IPS-20b (cell line): ENCODE data around the gene ZNF791.
"Not testable (repeated sequence)": the region's sequence is repeated elsewhere in the genome, so short reads cannot be mapped to it uniquely, and the experiment has no call there.

Experiments
- H3K27ac ChIP-seq: one replicate; pipeline ENCODE4 v1.5.1; 2013; ENCODE audit warnings: low read length
- H3K27me3 ChIP-seq: 2 replicates; pipeline ENCODE4 v1.6.1; 2013; ENCODE audit warnings: mild to moderate bottlenecking, low read length, inconsistent platforms; ENCODE audit not compliant: insufficient read depth
- H3K36me3 ChIP-seq: 2 replicates; pipeline ENCODE4 v1.6.1; 2013; ENCODE audit warnings: low read depth, mild to moderate bottlenecking, inconsistent platforms, low read length, moderate library complexity; ENCODE audit not compliant: insufficient read depth
- H3K4me1 ChIP-seq: 2 replicates; pipeline ENCODE4 v1.6.1; 2013; ENCODE audit warnings: mild to moderate bottlenecking, control low read depth, inconsistent platforms, low read length, moderate library complexity; ENCODE audit not compliant: insufficient read depth
- H3K4me3 ChIP-seq: 2 replicates; pipeline ENCODE4 v1.5.1; 2013; ENCODE audit warnings: mild to moderate bottlenecking, low read length, inconsistent platforms
- H3K9ac ChIP-seq: 2 replicates; pipeline ENCODE4 v1.6.1; 2013; ENCODE audit warnings: low read depth, mild to moderate bottlenecking, inconsistent platforms, low read length, moderate library complexity
- H3K9me3 ChIP-seq: 2 replicates; pipeline ENCODE4 v1.6.1; 2013; ENCODE audit warnings: mild to moderate bottlenecking, low read depth, low read length, inconsistent platforms; ENCODE audit not compliant: insufficient read depth

ZNF791 gene

DNA sequence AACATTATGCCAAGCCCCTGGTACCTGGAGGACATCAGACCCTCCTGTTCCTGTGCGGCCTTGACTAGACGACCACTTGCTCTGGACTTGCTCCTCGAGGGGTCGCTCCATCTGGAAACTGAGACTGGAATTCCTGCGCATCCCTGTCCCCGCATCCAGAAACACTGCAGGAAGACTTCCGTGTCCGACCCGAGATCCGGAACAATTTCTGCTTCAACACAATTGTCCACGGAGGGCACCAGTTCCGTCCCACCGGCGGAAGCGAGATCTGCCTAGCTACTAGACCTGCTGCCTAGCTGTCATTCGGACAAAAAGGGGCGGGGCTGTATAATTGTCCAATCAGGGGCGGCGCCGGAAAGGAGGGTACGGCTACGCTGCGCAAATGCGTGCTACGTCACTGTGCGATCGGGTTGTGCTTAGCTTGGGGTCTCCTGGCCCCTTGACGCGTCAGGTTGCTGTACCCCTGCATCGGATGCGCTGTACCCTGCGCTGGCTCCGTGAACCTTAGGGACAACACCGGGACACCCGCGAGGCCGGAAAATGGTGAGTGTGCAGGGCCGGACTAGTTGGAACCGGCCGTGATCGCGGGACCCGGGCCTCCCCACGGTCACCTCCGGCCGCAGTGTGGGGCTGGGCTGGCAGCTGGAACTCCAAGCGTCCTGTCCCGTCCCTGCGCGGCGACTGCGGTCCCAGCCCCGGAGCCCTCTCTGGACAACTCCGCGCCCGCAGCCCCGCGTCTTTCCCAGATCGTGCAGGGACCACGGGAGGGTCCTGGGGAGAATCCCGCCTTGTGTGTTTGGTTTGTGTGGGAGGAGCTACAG is at the start of gene ZNF791, which contains the start of gene ZNF490:
Gene ZNF791 (plus strand): TSS at position 381 of the 821 bp plus-strand sequence. CDS start 160 bp downstream, at position 541.
Gene ZNF490 (minus strand): TSS at position 274 of the 821 bp plus-strand sequence. CDS start 133 bp downstream, at position 141.
- Histone ChIP-seq H3K27me3 (no peaks in the 10 kb centered on the region), H3K9me3 (no peaks in the 10 kb centered on the region), H3K36me3 (peaks cover 25% of the 10 kb centered on the region), H3K27ac (peak within 1 kb of the TSS; percentile 4), H3K4me3 (peak within 1 kb of the TSS; percentile 93), H3K4me1 (no peaks in the 10 kb centered on the region), H3K9ac (peak within 1 kb of the TSS; percentile 90)

DNA sequence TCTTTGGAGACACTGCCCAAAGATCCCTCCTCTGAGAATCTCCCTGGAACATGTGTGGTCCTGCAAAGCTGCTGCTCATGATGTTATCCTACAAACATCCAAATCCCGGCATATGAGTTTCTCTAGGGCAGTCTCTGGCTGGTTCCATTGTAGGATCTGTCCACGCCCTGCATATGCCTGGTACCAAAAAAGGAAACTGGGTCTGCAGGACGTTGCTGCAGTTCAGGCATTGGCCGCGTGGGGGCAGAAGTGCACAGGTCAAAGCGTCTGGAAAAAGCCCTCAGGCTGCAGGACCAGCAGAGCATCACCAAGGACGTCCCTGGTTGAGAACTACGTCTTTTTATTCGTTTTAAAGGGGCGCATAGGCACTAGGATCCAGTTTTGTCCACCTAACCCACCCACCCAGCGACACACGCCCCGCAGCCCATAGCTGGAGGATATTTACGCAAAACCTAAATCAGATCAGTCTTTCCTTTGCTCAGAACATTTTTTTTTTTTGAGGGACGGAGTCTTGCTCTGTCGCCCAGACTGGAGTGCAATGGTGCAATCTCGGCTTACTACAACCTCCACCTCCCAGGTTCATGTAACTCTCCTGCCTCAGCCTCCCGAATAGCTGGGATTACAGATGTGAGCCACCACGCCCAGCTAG is 46.6 kb upstream of the ZNF791 start:
- Histone ChIP-seq H3K4me3 (no peak overlapping the region), H3K36me3 (no peaks in the 10 kb centered on the region), H3K27ac (no peak overlapping the region), H3K27me3 (0 out of 2 replicates have a peak, but pooled peaks cover 9% of the 10 kb centered on the region), H3K4me1 (no peaks in the 10 kb centered on the region), H3K9ac (no peak overlapping the region), H3K9me3 (no peaks in the 10 kb centered on the region)

DNA sequence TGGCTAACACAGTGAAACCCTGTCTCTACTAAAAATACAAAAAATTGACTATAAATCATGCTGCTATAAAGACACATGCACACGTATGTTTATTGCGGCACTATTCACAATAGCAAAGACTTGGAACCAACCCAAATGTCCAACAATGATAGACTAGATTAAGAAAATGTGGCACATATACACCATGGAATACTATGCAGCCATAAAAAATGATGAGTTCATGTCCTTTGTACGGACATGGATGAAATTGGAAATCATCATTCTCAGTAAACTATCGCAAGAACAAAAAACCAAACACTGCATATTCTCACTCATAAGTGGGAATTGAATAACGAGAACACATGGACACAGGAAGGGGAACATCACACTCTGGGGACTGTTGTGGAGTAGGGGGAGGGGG is 44.3 kb upstream of the ZNF791 start:
- not testable (repeated sequence) for H3K27ac ChIP-seq, H3K4me3 ChIP-seq, H3K9me3 ChIP-seq, H3K9ac ChIP-seq, H3K36me3 ChIP-seq, H3K4me1 ChIP-seq, H3K27me3 ChIP-seq

DNA sequence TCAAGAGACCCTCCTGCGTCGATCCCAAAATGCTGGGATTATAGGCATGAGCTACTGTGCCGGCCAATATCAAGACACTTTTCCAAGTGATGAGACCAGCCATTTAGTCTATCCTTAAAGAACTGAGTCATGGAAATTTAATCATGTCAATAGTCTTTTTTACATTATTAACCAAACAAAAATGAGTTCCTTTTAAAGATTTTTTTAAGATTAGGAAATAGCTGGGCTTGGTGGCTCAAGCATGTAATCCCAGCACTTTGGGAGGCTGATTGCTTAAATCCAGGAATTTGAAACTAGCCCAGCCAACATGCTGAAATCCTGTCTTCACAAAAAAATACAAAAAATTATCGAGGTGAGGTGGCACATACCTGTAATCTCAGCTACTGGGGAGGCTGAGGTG is 42.8 kb upstream of the ZNF791 start:
- Histone ChIP-seq H3K27me3 (no peaks in the 10 kb centered on the region), H3K4me3 (no peak overlapping the region), H3K4me1 (no peaks in the 10 kb centered on the region), H3K36me3 (no peaks in the 10 kb centered on the region), H3K9ac (no peak overlapping the region), H3K9me3 (no peaks in the 10 kb centered on the region), H3K27ac (no peak overlapping the region)

DNA sequence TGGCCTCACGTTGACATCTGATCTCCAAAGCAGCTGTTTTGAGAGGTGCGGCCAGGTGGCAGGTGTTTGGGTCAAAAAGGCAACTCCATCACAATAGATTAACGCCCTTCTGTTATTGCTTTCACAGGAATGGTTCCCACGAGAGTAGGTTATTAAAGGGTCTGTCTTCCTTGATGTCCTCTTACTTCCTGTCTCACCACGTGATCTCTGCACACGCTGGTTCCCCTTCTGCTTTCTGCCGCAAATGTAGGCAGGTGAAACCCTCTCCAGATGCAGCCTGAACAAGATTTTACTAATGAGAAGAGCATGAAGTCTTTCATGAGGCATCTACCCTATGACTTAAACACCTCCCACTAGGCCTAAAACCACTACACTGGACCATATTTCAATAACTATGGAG is 36.7 kb upstream of the ZNF791 start:
- Histone ChIP-seq H3K4me3 (no peak overlapping the region), H3K9ac (no peak overlapping the region), H3K36me3 (peaks cover 11% of the 10 kb centered on the region; the same call in 1 of the 2 replicates), H3K9me3 (no peaks in the 10 kb centered on the region), H3K4me1 (no peaks in the 10 kb centered on the region), H3K27ac (no peak overlapping the region), H3K27me3 (no peaks in the 10 kb centered on the region)

DNA sequence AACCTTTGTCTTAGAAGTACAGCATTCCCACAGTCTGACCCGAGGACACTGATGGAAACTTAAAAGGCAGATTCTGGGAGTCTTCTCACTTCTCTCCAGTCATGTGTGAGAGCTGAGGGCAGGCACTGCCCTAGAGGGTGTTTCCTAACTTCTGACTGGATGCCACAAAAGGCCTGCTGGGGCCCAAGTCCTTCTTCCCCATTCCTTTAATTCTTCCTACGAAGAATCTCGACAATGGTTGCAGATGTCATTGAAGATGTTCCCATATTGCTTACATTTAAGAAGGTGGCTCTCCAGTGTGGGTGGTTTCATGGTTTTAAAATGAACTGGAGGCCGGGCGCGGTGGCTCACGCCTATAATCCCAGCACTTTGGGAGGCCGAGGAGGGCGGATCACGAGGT is 32.1 kb upstream of the ZNF791 start:
- Histone ChIP-seq H3K36me3 (peaks cover 41% of the 10 kb centered on the region), H3K9me3 (peaks cover 36% of the 10 kb centered on the region), H3K27ac (no peak overlapping the region)

DNA sequence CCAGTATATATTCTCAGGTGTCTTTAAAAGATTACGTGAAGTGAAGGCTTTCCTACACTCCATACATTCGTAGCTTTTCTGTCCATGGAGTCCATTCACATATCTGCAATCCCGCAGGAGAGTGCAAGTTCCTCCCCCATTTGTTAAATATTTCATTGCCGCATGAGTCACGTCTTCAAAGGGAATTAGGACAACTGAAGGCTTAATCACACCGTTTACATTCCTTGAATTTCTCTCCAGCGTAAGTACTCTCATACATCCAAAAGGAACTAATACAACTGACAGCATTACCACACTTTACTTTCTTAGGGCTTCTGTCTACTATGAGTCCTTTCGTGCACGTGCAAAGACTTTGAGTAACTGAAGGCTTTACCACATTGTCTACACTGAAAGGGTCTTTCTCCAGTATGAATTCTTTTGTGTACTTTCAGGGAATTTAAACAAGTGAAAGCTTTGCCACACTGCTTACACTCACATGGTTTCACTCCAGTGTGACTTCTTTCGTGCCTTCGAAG is 30.5 kb upstream of the ZNF791 start:
- Histone ChIP-seq H3K9ac (no peak overlapping the region), H3K9me3 (peaks cover 36% of the 10 kb centered on the region), H3K27me3 (no peaks in the 10 kb centered on the region), H3K27ac (no peak overlapping the region), H3K4me3 (no peak overlapping the region), H3K36me3 (peaks cover 41% of the 10 kb centered on the region), H3K4me1 (no peaks in the 10 kb centered on the region)

More for the DNA sequence above, 32.1 kb upstream of the ZNF791 start:
- Histone ChIP-seq H3K9ac (no peak overlapping the region), H3K27me3 (no peaks in the 10 kb centered on the region), H3K4me3 (no peak overlapping the region), H3K4me1 (no peaks in the 10 kb centered on the region)

DNA sequence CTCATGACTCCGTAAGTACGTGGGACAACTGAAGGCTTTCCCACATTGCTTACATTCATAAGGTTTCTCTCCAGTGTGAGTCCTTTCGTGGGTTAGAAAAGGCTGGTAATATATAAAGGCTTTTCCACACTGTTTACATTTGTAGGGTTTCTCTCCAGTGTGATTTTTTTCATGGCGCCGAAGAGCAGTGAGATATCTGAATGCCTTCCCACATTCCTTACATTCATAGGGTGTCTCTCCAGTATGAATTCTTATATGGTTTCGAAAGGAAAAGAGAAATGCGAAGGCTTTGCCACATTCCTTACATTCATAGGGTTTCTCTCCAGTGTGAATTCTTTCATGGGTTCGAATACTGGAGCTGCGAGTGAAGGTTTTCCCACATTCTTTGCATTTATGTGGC is 29.6 kb upstream of the ZNF791 start:
- no peak overlapping the region for H3K27ac ChIP-seq
- H3K27me3 ChIP-seq = no peaks in the 10 kb centered on the region
- H3K9ac ChIP-seq = no peak overlapping the region
- no peak overlapping the region for H3K4me3 ChIP-seq
- H3K4me1 ChIP-seq = no peaks in the 10 kb centered on the region
- H3K36me3 ChIP-seq = peaks cover 41% of the 10 kb centered on the region
- peaks cover 36% of the 10 kb centered on the region for H3K9me3 ChIP-seq

DNA sequence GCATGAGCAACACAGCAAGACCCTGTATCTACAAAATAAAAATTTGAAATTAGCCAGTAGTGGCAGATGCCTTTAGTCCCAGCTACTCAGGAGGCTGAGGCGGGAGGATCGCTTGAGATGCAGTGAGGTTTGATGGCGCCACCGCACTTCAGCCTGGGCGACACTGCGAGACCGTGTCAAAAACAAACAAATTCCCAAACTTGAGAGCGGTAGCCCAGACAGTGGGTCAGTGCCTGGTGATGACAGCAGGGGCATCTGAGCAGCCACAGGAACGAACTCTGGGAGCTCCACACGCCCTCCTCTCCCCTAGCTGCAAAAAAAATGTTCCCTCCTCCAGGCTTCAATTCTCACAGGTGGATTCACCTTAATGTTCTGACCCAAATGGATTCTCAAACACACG is 14.2 kb upstream of the ZNF791 start:
- Histone ChIP-seq H3K27ac (no peak overlapping the region), H3K9me3 (no peaks in the 10 kb centered on the region), H3K27me3 (no peaks in the 10 kb centered on the region), H3K9ac (no peak overlapping the region), H3K4me1 (no peaks in the 10 kb centered on the region), H3K4me3 (no peak overlapping the region), H3K36me3 (no peaks in the 10 kb centered on the region)

DNA sequence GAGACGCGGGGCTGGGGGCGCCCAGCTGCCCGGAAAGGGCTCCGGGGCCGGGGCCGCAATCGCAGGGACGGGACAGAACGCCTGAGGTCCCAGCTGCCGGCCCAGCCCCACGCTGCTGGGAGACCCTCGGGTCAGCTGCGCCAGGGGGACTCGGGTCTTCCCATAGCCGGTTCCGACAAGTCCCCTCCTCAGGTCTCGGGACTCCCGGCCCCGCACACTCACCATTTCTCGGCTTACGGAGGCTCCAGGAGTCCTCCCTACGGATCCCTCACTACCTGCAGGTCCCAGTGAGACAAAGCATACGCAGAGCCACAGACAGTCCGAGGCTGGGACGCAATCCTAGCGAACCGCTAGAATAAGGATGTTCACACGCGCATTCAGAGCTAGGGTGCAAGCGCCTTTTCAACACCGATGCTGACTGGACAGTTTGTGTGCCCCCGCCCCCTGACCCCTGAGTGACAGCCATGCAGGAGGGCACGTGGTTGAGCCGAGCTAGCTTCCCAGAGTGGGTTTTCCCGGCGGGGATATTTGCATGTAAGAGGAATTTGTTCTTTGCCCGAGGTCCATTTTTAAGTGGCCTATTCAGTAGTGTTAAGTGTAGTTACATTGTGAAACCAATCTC is 13.7 kb upstream of the ZNF791 start:
- Histone ChIP-seq H3K9ac (no peak overlapping the region), H3K27ac (no peak overlapping the region), H3K36me3 (no peaks in the 10 kb centered on the region)

DNA sequence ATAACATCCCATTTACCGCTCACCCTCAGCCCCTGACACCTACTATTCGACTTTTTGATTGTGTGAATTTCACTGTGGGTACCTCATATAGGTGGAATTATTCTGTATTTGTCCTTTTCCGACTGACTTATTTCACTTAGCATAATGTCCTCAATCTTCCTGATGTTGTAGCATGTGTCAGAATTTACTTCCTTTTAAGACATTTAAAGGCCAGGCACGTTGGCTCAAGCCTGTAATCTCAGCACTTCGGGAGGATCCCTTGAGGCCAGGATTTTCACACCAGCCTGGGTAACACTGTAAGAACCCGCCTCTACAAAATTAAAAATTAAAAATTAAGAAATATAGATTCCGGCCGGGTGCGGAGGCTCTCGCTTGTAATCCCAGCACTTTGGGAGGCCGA is 13.1 kb upstream of the ZNF791 start:
- no peak overlapping the region for H3K27ac ChIP-seq
- H3K9ac ChIP-seq = no peak overlapping the region
- H3K4me1 ChIP-seq = no peaks in the 10 kb centered on the region

More for the DNA sequence above, 13.7 kb upstream of the ZNF791 start:
- no peak overlapping the region for H3K4me3 ChIP-seq
- H3K4me1 ChIP-seq = no peaks in the 10 kb centered on the region
- H3K9me3 ChIP-seq = no peaks in the 10 kb centered on the region
- no peaks in the 10 kb centered on the region for H3K27me3 ChIP-seq

More for the DNA sequence above, 13.1 kb upstream of the ZNF791 start:
- Histone ChIP-seq H3K4me3 (no peak overlapping the region), H3K36me3 (no peaks in the 10 kb centered on the region), H3K9me3 (no peaks in the 10 kb centered on the region), H3K27me3 (no peaks in the 10 kb centered on the region)
